ENCODE data around the gene KIF25. TPM values are rescaled to one million over a fixed set of nuclear protein-coding genes. Genes with fewer than 3 reads are reported as not detected.

Gene KIF25
- total and polyA plus RNA-seq, 9 donors = 0.32 to 1.2 (median 0.74) TPM; not detected in 4

- Histone ChIP-seq H3K27ac (no peak overlapping the region), H3K9me3 (no peaks in the 10 kb centered on the region), H3K36me3 (no peaks in the 10 kb centered on the region), H3K27me3 (no peaks in the 10 kb centered on the region), H3K4me1 (ENCODE audit: insufficient read depth) (no peaks in the 10 kb centered on the region), H3K4me3 (no peak overlapping the region)
- peak in 2 of 5 donors; percentile 16 to 33 for DNase-seq
- intact Hi-C loops (cut with DNase I) = no loop called here
- no peak for TF ChIP-seq POLR2A (IDR thresholded peaks at IDR 0.05)
- no peak for TF ChIP-seq CTCF (IDR thresholded peaks at IDR 0.05)
- no peak for TF ChIP-seq EP300 (IDR thresholded peaks at IDR 0.05)
- 67 to 82% (median 70%) methylated on average over 18 of the region's 18 CpGs for WGBS, 3 donors
Measured at GRCh38 chr6:168054765-168055560, 57.5 kb downstream of the KIF25 start.

GRCh38 chr6:168055696-168056489, 58.4 kb downstream of the KIF25 start:
- no peak overlapping the region for H3K27ac ChIP-seq
- no peaks in the 10 kb centered on the region for H3K36me3 ChIP-seq
- H3K4me1 ChIP-seq (ENCODE audit: insufficient read depth) = no peaks in the 10 kb centered on the region
- H3K9me3 ChIP-seq = no peaks in the 10 kb centered on the region
- H3K27me3 ChIP-seq = no peaks in the 10 kb centered on the region
- H3K4me3 ChIP-seq = no peak overlapping the region
- TF ChIP-seq CTCF (IDR thresholded peaks at IDR 0.05) (no peak), EP300 (IDR thresholded peaks at IDR 0.05) (no peak), POLR2A (IDR thresholded peaks at IDR 0.05) (no peak)
- peak in 1 of 5 donors; percentile 7 for DNase-seq
- intact Hi-C loops (cut with DNase I) = no loop called here
- WGBS, 3 donors = 88 to 92% (median 89%) methylated on average over 20 to 22 of the region's 22 CpGs

- no peak overlapping the region for H3K4me3 ChIP-seq
- 87 to 96% (median 90%) methylated on average over 24 of the region's 24 CpGs for WGBS, 3 donors
- TF ChIP-seq EP300 (IDR thresholded peaks at IDR 0.05) = no peak
- TF ChIP-seq CTCF (IDR thresholded peaks at IDR 0.05) = no peak
- no peak for TF ChIP-seq POLR2A (IDR thresholded peaks at IDR 0.05)
- H3K27me3 ChIP-seq = no peaks in the 10 kb centered on the region
- H3K27ac ChIP-seq = no peak overlapping the region
- H3K4me1 ChIP-seq (ENCODE audit: insufficient read depth) = no peaks in the 10 kb centered on the region
- peak in 2 of 5 donors; percentile 12 to 27 for DNase-seq
- H3K9me3 ChIP-seq = no peaks in the 10 kb centered on the region
- no peaks in the 10 kb centered on the region for H3K36me3 ChIP-seq
- intact Hi-C loops (cut with DNase I) = no loop called here
Measured at GRCh38 chr6:168056892-168057527, 59.5 kb downstream of the KIF25 start.

GRCh38 chr6:168057836-168058235, 60.4 kb downstream of the KIF25 start:
- peak in 2 of 5 donors; percentile 6 to 27 for DNase-seq
- TF ChIP-seq CTCF (IDR thresholded peaks at IDR 0.05) (no peak), EP300 (IDR thresholded peaks at IDR 0.05) (no peak), POLR2A (IDR thresholded peaks at IDR 0.05) (no peak)
- no peaks in the 10 kb centered on the region for H3K4me1 ChIP-seq (ENCODE audit: insufficient read depth)
- H3K27ac ChIP-seq = no peak overlapping the region
- H3K9me3 ChIP-seq = no peaks in the 10 kb centered on the region
- H3K27me3 ChIP-seq = no peaks in the 10 kb centered on the region
- H3K36me3 ChIP-seq = no peaks in the 10 kb centered on the region
- 92 to 98% (median 92%) methylated on average over 14 of the region's 14 CpGs for WGBS, 3 donors
- no peak overlapping the region for H3K4me3 ChIP-seq
- intact Hi-C loops (cut with DNase I) = no loop called here

All from ovary (tissue), 9 donors.